GM04503 (cell line): Measurements from ENCODE around the gene CRISP1.
"Not testable (repeated sequence)": the region's sequence is repeated elsewhere in the genome, so short reads cannot be mapped to it uniquely, and the experiment has no call there.

Experiments used
- DNase-seq: peaks from one replicate; pipeline ENCODE4 v3.0.0-alpha.2; 2012; ENCODE audit warnings: low read depth

Gene CRISP1

GRCh38 chr6:49839957-49840356 lies 26.4 kb downstream of the CRISP1 start:
- no peak for DNase-seq

DNA sequence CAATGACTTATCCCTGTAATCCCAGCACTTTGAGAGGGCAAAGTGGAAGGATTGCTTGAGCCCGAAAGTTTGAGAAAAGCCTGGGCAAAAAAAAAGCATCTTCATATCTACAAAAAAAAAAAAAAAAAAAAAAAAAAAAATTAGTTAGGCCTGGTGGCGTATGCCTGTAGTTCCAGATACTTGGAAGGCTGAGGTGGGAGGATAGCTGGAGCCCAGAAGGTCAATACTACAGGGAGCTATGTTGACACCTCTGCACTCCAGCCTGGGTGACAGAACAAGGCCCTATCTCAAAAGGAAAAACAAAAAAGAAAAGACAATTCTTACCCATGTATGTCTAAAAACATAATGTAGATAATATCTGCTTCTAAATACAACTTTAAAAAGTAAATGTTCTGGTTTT lies 27.2 kb downstream of the CRISP1 start:
- no peak for DNase-seq

- DNase-seq: no peak
Observed at GRCh38 chr6:49835140-49835539, 31.2 kb downstream of the CRISP1 start.

- DNase-seq: no peak
Observed at GRCh38 chr6:49833386-49833785, 32.9 kb downstream of the CRISP1 start.

DNA sequence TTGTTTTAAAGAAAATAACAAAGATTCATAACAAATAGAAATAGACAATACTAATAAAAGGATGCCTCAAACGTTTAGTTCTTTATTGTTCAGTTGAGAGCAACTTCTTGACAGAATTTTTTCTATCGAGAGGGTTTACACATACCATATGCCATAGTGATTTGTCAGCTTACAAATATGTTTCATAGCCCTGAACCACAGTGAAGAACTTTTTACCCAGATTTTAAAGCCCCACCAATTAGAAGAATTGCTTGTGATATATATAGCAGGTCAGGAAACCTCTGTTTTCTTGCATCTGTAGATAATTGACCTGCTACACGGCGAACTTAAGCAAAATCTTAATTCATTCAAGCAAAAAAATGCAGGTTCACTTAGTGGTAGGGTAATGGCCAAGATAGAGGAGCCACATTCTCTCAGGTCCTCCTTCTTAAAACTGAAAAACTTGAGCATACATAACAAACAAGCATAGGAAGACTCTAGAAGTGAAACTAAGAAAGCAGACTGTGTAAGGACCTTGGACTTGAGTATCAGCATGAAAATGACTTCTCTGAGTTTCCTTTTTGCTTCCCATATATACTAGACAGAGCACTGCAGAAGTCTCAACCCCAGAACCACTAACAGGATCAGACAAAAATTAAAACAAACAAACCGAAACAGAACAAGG lies 39.5 kb downstream of the CRISP1 start:
- DNase-seq: no peak

- no peak for DNase-seq
Observed at GRCh38 chr6:49815166-49815565, 51.2 kb downstream of the CRISP1 start.

DNA sequence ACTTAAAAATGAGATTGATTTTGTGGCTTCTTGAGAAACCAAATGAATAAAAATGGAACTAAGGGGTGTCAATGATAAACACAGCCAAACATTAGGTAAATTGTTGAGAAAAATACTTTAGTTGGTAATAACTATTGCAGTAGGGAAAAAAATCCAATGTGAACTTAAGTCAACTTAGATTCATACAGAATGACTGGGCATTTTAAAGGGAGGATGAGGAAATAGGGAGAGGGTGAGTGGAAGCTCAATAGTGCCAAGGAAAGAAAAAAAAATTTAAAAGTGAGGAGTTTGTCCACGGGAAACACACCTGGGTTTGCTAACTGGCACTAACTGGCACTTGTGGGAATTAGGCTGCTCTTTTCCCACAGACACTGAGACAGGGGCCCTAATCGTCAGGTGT lies 53.1 kb downstream of the CRISP1 start:
- DNase-seq: no peak

GRCh38 chr6:49806145-49806544 lies 60.2 kb downstream of the CRISP1 start:
- DNase-seq: no peak

- DNase-seq: no peak
Observed at GRCh38 chr6:49805246-49805645, 61.1 kb downstream of the CRISP1 start.

DNA sequence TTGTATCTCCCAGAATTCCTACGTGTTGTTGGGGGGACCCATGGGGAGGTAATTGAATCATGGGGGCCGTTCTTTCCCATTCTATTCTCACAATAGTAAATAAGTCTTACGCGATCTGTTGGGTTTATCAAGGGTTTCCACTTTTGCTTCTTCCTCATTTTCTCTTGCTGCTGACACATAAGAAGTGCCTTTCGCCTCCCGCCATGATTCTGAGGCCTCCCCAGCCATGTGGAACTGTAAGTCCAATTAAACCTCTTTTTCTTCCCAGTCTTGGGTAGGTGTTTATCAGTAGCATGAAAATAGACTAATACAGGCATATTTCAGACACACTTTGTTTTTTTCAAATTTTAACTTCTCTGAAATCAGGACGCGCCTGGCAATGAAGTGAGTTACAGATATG lies 64.8 kb downstream of the CRISP1 start:
- no peak for DNase-seq

- DNase-seq: no peak
Observed at GRCh38 chr6:49799090-49799489, 67.2 kb downstream of the CRISP1 start.

GRCh38 chr6:49796842-49797455 lies 69.4 kb downstream of the CRISP1 start:
- not testable (repeated sequence) for DNase-seq

- no peak for DNase-seq
Observed at GRCh38 chr6:49790341-49790740, 76.0 kb downstream of the CRISP1 start.

DNA sequence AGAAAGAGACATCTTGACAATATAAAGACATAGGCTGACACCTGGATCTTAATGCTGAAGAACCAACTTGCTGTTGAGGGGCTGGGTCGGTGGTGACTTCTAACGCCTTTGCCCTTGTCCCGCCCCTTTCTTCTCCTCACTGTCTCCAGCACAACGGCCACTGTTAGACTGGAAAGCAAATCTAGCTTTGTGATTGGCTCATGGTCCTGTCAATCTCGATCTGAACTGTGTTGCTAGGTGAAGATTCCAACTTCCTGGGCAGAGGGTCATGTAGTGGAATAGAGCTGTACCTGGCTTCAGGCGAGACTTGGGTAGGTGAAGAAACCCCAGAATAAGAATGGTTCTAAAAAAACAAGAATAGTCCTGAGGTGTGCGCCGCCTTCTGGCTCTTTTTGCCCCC lies 79.2 kb downstream of the CRISP1 start, which contains the start of gene PGK2:
PGK2 (minus strand) TSS at position 110 of the 400 bp plus-strand sequence; CDS start at position 12, 98 bp downstream.
- no peak for DNase-seq

DNA sequence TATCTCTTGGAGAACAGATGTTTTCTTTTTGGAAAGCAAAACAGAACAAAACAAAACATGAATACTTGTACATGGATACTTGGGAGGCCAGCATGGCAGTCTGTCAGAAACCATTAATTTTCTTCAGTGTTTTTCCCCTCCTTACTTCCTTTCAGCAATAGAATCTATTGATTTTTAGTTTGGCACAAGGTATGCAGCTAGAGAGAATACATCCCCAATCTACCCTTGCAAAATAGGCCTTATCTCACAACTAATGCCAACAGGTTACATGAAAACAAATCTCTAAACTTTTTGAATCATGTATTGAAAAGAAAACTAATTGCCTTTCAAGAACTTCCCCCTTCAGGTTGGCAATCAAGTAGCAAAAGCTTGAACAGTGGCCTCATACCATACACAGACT lies 82.1 kb downstream of the CRISP1 start:
- no peak for DNase-seq
